IPS-NIHi11 (cell line): ENCODE results near the gene ARHGAP4.

Source experiments
- DNase-seq: peaks from one replicate; pipeline ENCODE4 v3.0.0; 2012; ENCODE audit warnings: mixed read lengths, low spot score

The ARHGAP4 gene

GRCh38 chrX:153866302-153867019, 59.6 kb downstream of the ARHGAP4 start:
- no peak for DNase-seq

- no peak for DNase-seq
Measured at GRCh38 chrX:153865685-153866084, 60.4 kb downstream of the ARHGAP4 start.

GRCh38 chrX:153865321-153865580, 60.8 kb downstream of the ARHGAP4 start:
- no peak for DNase-seq

GRCh38 chrX:153864561-153865320, 61.3 kb downstream of the ARHGAP4 start:
- no peak for DNase-seq

GRCh38 chrX:153864101-153864500, 62.0 kb downstream of the ARHGAP4 start:
- no peak for DNase-seq

- DNase-seq, result no peak
Measured at GRCh38 chrX:153863251-153863991, 62.6 kb downstream of the ARHGAP4 start.

GRCh38 chrX:153862369-153863250, 63.5 kb downstream of the ARHGAP4 start:
- no peak for DNase-seq

GRCh38 chrX:153861733-153862310, 64.2 kb downstream of the ARHGAP4 start:
- DNase-seq, result no peak

- no peak for DNase-seq
Measured at GRCh38 chrX:153861151-153861550, 64.9 kb downstream of the ARHGAP4 start.
